Measurements from ENCODE around the gene NAP1L5.

Gene NAP1L5

GRCh38 chr4:88697588-88698329 lies at the start of gene NAP1L5:
NAP1L5 (minus strand) TSS chr4:88697829; CDS start chr4:88697754, 75 bp downstream.
- peak in 3 of 4 experiments; percentile 5 to 56 (median 46) for DNase-seq

- DNase-seq, result no peak
Measured at GRCh38 chr4:88747351-88747750, 49.7 kb upstream of the NAP1L5 start.

- DNase-seq, result no peak
Measured at GRCh38 chr4:88746206-88746605, 48.6 kb upstream of the NAP1L5 start.

GRCh38 chr4:88745581-88746163 lies 48.0 kb upstream of the NAP1L5 start:
- no peak for DNase-seq

- no peak for DNase-seq
Measured at GRCh38 chr4:88745175-88745574, 47.5 kb upstream of the NAP1L5 start.

- no peak for DNase-seq
Measured at GRCh38 chr4:88744609-88745008, 47.0 kb upstream of the NAP1L5 start.

GRCh38 chr4:88743696-88744095 lies 46.1 kb upstream of the NAP1L5 start:
- no peak for DNase-seq

- no peak for DNase-seq
Measured at GRCh38 chr4:88742561-88742960, 44.9 kb upstream of the NAP1L5 start.

GRCh38 chr4:88738180-88738579 lies 40.6 kb upstream of the NAP1L5 start:
- DNase-seq, result no peak

GRCh38 chr4:88737307-88737941 lies 39.8 kb upstream of the NAP1L5 start:
- DNase-seq, result peak in 2 of 4 experiments; percentile 3 to 19

- DNase-seq, result no peak
Measured at GRCh38 chr4:88736264-88736663, 38.6 kb upstream of the NAP1L5 start.

- DNase-seq, result no peak
Measured at GRCh38 chr4:88735564-88735963, 37.9 kb upstream of the NAP1L5 start.

GRCh38 chr4:88734403-88734949 lies 36.8 kb upstream of the NAP1L5 start:
- no peak for DNase-seq

GRCh38 chr4:88732714-88733368 lies 35.2 kb upstream of the NAP1L5 start:
- no peak for DNase-seq

GRCh38 chr4:88731381-88731780 lies 33.8 kb upstream of the NAP1L5 start:
- DNase-seq, result no peak

GRCh38 chr4:88730811-88731210 lies 33.2 kb upstream of the NAP1L5 start:
- DNase-seq, result no peak

GRCh38 chr4:88729146-88729760 lies 31.6 kb upstream of the NAP1L5 start:
- DNase-seq, result no peak

- DNase-seq, result no peak
Measured at GRCh38 chr4:88728146-88728545, 30.5 kb upstream of the NAP1L5 start.

GRCh38 chr4:88725986-88726385 lies 28.4 kb upstream of the NAP1L5 start:
- no peak for DNase-seq

- no peak for DNase-seq
Measured at GRCh38 chr4:88725143-88725542, 27.5 kb upstream of the NAP1L5 start.

GRCh38 chr4:88724406-88724805 lies 26.8 kb upstream of the NAP1L5 start:
- DNase-seq, result no peak

- no peak for DNase-seq
Measured at GRCh38 chr4:88722828-88723227, 25.2 kb upstream of the NAP1L5 start.

- no peak for DNase-seq
Measured at GRCh38 chr4:88722276-88722780, 24.7 kb upstream of the NAP1L5 start.

Data from activated naive CD4-positive, alpha-beta T cell (primary cell).